ACHN (cell line): ENCODE measurements around the gene ZSWIM6.

Source experiments
- DNase-seq: peaks from one replicate; pipeline ENCODE4 v3.0.0-alpha.2; 2015
- in situ Hi-C: cut with HindIII; loops from 2 replicates; pipeline ENCODE4 v1.10.0; 2017; ENCODE audit warnings: low sequenced_read_pairs, low pct_ligation_motif_present, low pct_unique_long_range_greater_than_20kb

The ZSWIM6 gene

GRCh38 chr5:61491861-61492260 is 159.8 kb downstream of the ZSWIM6 start:
- DNase-seq = no peak
- in situ Hi-C loops = no loop called here

- DNase-seq = no peak
- in situ Hi-C loops = no loop called here
These were observed 161.9 kb downstream of the ZSWIM6 start for GRCh38 chr5:61493973-61494372.

DNA sequence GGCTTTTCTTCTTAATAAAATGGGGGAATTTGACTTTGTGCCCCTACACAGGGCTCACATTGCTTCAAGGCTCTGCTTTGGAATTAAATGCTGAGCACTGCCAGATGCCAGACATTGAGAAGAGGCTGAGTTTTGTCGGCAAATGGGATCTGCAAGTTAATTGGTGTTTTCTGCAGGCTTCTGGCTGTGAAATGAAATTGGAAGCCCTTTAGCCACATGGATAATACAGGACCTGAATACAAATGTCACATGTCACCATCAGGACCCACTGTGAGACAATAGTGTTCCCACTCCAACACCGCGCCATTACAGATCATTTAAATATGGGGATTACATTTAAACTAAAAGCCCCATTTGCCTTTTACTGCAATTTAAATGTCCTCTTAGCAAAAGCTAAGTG is 164.4 kb downstream of the ZSWIM6 start:
- in situ Hi-C loops = no loop called here
- DNase-seq = no peak

DNA sequence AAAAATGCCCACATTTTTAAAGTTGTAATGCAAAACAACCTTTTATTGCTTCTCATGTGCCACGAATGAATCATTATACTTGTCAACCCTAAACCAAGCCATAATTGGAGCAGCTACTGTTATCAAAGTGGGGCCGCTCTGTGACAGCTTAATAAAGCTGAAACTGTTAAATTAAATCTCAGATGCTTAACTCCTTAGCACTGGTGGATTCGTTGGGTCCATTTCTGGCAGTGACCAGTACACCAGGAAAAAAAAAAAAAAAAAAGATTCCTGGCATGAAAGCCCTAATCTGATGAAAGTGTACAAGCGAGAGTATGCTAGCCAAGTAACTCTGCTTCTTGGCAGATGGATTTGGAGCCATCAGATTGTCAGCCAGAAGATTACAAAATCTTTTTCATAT is 164.8 kb downstream of the ZSWIM6 start:
- no peak for DNase-seq

GRCh38 chr5:61498121-61498520 is 166.1 kb downstream of the ZSWIM6 start:
- in situ Hi-C loops = no loop called here

More for the DNA sequence above, 164.8 kb downstream of the ZSWIM6 start:
- in situ Hi-C loops = no loop called here

DNA sequence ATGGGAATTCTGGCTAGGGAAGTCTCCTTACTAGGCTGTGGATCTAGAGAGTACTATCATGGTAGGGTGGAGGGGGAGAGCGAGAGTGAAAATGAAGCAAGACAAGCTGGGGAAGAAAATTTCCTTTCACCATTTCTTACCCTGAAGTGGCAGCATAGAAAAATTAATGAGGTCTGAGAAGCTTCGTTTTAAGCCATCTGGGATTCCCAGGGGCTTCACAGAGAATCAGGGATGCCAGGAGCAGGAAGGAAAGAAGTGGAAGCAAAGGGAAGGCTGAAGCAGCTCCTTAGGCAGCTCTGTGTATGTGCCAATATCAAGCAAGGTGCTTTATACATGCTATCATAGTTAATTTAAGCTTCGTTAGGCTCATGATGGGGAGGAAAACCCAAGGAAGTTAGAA is 169.9 kb downstream of the ZSWIM6 start:
- in situ Hi-C loops = no loop called here
- DNase-seq = no peak

More at GRCh38 chr5:61498121-61498520, 166.1 kb downstream of the ZSWIM6 start:
- no peak for DNase-seq

DNA sequence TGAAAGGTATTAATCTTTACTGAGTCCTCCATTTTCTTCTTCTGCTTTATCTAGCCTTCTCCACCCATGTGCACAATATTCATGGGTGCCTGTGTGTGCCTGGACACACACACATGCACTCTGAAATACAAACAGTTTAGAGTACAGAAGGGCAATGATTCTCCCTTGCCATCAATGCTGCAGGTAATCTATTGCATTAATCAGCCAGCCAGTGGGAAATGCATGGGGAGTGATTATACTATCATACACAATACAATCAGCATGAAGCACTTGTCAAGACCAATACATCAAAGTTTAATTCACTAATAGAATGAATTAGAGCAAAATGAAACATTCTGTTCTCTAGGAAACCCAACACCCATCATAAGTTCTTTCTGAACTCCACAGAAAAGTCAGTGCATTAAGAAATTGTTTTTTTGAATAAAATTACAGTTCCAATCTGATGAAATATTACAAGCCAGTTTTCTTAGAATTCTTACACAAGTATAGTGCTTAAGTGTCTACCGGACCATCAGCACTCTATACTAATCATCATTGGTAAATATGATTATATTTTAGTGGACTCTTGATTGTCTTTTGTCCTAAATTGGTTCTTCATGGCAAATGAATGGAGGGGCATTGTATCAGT is 172.2 kb downstream of the ZSWIM6 start:
- no peak for DNase-seq
- in situ Hi-C loops = no loop called here

DNA sequence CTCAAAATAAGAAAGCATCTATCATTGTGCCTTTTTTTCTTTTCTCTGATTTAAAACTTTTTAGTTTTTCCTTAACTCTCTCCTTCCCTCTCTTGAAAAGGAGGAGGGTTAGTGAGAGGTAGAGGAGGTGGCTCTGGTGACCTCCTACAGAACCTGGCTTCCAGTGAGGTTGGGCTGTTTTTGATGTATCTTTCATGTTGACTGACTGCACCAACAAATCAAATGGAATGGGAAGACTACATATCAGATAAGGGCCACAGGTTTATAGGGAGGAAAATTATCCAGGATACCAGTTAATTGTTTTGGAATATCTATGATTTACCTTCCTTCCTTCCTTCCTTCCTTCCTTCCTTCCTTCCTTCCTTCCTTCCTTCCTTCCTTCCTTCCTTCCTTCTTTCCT is 173.2 kb downstream of the ZSWIM6 start:
- DNase-seq = no peak

GRCh38 chr5:61507232-61507631 is 175.2 kb downstream of the ZSWIM6 start:
- no peak for DNase-seq
- in situ Hi-C loops = no loop called here

More for the DNA sequence above, 173.2 kb downstream of the ZSWIM6 start:
- in situ Hi-C loops = no loop called here

- in situ Hi-C loops = no loop called here
- no peak for DNase-seq
These were observed 184.9 kb downstream of the ZSWIM6 start for GRCh38 chr5:61516946-61517345.

DNA sequence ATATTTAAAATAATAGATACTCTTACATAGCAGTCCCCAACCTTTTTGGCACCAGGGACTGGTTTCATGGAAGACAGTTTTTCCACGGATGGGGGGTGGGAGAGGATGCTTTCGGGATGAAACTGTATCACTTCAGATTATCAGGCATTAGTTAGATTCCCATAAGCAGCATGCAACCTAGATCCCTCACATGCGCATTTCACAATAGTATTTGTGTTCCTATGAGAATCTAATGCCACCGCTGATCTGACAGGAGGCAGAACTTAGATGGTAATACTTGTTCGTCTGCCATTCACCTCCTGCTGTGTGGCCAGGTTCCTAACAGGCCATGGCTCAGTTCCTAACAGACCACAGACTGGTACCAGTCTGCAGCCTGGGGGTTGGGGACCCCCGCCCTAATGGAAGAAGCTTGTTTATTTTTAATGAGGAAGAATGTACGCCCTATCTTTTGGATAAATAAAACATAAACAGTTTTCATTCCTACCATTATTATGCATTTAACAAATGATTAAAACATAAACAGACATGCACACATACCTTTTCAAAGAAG is 187.7 kb downstream of the ZSWIM6 start:
- no peak for DNase-seq
- in situ Hi-C loops = no loop called here

DNA sequence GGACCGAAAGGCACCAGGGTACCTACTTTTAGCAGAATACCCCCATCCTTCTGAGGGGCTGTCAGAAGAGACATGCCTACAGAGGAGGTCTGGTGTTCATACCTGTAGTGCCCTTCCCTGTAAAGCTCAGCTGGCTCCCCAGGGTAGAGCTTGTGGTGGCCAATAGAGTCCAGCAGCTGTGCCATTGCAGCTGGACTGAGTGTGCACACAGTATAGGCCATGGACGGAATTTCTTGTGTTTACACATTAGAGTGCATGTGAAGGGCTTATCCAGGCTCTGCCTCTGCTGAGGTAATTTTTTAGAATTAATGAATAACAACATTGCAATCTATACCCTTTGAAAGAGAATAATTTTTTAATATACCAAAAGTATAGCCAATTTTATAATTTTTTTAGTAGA is 191.0 kb downstream of the ZSWIM6 start:
- no peak for DNase-seq
- in situ Hi-C loops = no loop called here

GRCh38 chr5:61523997-61524396 is 191.9 kb downstream of the ZSWIM6 start:
- in situ Hi-C loops = no loop called here
- DNase-seq = no peak

- in situ Hi-C loops = no loop called here
These were observed 193.6 kb downstream of the ZSWIM6 start for GRCh38 chr5:61525512-61526206.

GRCh38 chr5:61526207-61526519 is 194.1 kb downstream of the ZSWIM6 start:
- in situ Hi-C loops = no loop called here
- no peak for DNase-seq

More at GRCh38 chr5:61525512-61526206, 193.6 kb downstream of the ZSWIM6 start:
- DNase-seq = no peak

GRCh38 chr5:61532983-61533382 is 200.9 kb downstream of the ZSWIM6 start:
- in situ Hi-C loops = no loop called here

GRCh38 chr5:61534481-61535267 is 202.6 kb downstream of the ZSWIM6 start:
- in situ Hi-C loops = no loop called here
- no peak for DNase-seq

More at GRCh38 chr5:61532983-61533382, 200.9 kb downstream of the ZSWIM6 start:
- no peak for DNase-seq

DNA sequence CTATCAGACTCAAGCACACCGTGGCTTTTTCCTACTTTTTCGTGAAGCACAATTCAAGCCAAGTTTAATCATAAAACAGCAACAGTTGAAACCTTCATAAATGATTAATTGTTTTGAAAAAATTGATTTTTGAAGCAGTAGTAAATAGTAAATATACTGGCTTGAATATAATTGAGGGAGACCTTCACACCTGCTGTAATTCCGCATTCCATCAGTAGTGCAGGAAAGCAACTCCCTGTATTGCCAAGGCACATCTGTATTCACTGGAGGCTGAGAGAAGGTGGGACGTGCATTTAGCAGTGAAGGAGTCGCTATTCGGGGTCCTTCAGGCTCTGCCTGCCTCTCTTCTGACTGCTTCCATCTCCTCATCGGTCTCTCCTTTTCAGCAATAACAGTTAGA is 203.8 kb downstream of the ZSWIM6 start:
- no peak for DNase-seq
- in situ Hi-C loops = no loop called here

GRCh38 chr5:61536922-61537321 is 204.9 kb downstream of the ZSWIM6 start:
- in situ Hi-C loops = no loop called here
- no peak for DNase-seq
